ENCODE data around the gene ADGRD1.

GRCh38 chr12:130933269-130933995 lies 20.3 kb upstream of the ADGRD1 start:
- TF ChIP-seq CTCF (IDR thresholded peaks at IDR 0.05) (no peak), CBFB (CRISPR knock-in tag; IDR thresholded peaks at IDR 0.05; ENCODE audit: low read depth) (no peak), JUN (CRISPR knock-in tag; IDR thresholded peaks at IDR 0.05) (no peak)

Measured in WTC11 (cell line).